GM23338 (cell line): Measurements from ENCODE around the gene CALCB. TPM values are rescaled to one million over a fixed set of nuclear protein-coding genes. Genes with fewer than 3 reads are reported as not detected.
A peak's percentile ranks its signal among the peaks of the same experiment; 100 is the strongest.

ENCODE experiments used
- ATAC-seq: fragments of 200-7000 bp; cut with Tn5 transposase; 3 replicates; pipeline ENCODE4 v1.9.1; 2020
- DNase-seq: peaks from one replicate; pipeline ENCODE4 v3.0.0-alpha.2; 2015; ENCODE audit warnings: low spot score
- H2AFZ ChIP-seq: fragments of 200-600 bp; sonication (generic); 2 replicates; pipeline ENCODE4 v1.8.0; 2016; ENCODE audit warnings: antibody characterized with exemption, mild to moderate bottlenecking, moderate library complexity
- H3F3A ChIP-seq: fragments of 200-600 bp; sonication (generic); replicated peaks from 2 replicates; pipeline ENCODE4 v1.8.0; 2017; ENCODE audit warnings: antibody characterized with exemption, mixed run types, low read depth
- H3K27ac ChIP-seq: fragments of 200-600 bp; sonication (generic); 2 replicates; pipeline ENCODE4 v1.6.1; 2016; ENCODE audit warnings: low read depth
- H3K27me3 ChIP-seq: fragments of 200-600 bp; sonication (generic); 2 replicates; pipeline ENCODE4 v1.8.0; 2016; ENCODE audit warnings: mild to moderate bottlenecking, mixed run types, moderate library complexity; ENCODE audit not compliant: insufficient read depth
- H3K36me3 ChIP-seq: fragments of 200-600 bp; sonication (generic); 2 replicates; pipeline ENCODE4 v1.8.0; 2016; ENCODE audit warnings: mild to moderate bottlenecking; ENCODE audit not compliant: insufficient read depth
- H3K4me1 ChIP-seq: fragments of 200-600 bp; sonication (generic); 2 replicates; pipeline ENCODE4 v1.8.0; 2016; ENCODE audit warnings: mild to moderate bottlenecking, moderate library complexity; ENCODE audit not compliant: insufficient read depth
- H3K4me2 ChIP-seq: fragments of 200-600 bp; sonication (generic); 2 replicates; pipeline ENCODE4 v1.7.1; 2017; ENCODE audit warnings: mixed run types
- H3K4me3 ChIP-seq: fragments of 200-600 bp; sonication (generic); 2 replicates; pipeline ENCODE4 v1.6.1; 2016; ENCODE audit warnings: mixed run types
- H3K79me2 ChIP-seq: fragments of 200-600 bp; sonication (generic); replicated peaks from 2 replicates; pipeline ENCODE4 v1.8.0; 2017; ENCODE audit warnings: mild to moderate bottlenecking; ENCODE audit not compliant: insufficient read depth
- H3K9me2 ChIP-seq: fragments of 200-600 bp; sonication (generic); 2 replicates; pipeline ENCODE4 v1.8.0; 2017; ENCODE audit not compliant: insufficient read depth
- H4K20me1 ChIP-seq: fragments of 200-600 bp; sonication (generic); replicated peaks from 2 replicates; pipeline ENCODE4 v1.8.0; 2017; ENCODE audit warnings: mild to moderate bottlenecking; ENCODE audit not compliant: insufficient read depth
- H3K27ac Mint-ChIP-seq: 2 replicates; pipeline ENCODE4 v1.8.0; 2020; ENCODE audit warnings: inconsistent platforms, mild to moderate bottlenecking, moderate library complexity, mixed read lengths
- H3K27me3 Mint-ChIP-seq: 3 replicates; pipeline ENCODE4 v1.8.0; 2022; ENCODE audit warnings: low read depth, mild to moderate bottlenecking, moderate library complexity, mixed read lengths, inconsistent platforms; ENCODE audit not compliant: insufficient read depth, poor library complexity
- H3K36me3 Mint-ChIP-seq: 3 replicates; pipeline ENCODE4 v1.8.0; 2021; ENCODE audit warnings: low read depth, mild to moderate bottlenecking, inconsistent platforms, moderate library complexity, mixed read lengths
- H3K4me1 Mint-ChIP-seq: 3 replicates; pipeline ENCODE4 v1.8.0; 2020; ENCODE audit warnings: mild to moderate bottlenecking, inconsistent platforms, mixed read lengths
- H3K4me3 Mint-ChIP-seq: 3 replicates; pipeline ENCODE4 v1.8.0; 2021; ENCODE audit warnings: moderate library complexity, mild to moderate bottlenecking, inconsistent platforms, mixed read lengths
- H3K9me3 Mint-ChIP-seq: 3 replicates; pipeline ENCODE4 v1.8.0; 2020; ENCODE audit warnings: moderate library complexity, mild to moderate bottlenecking, inconsistent platforms, mixed read lengths
- CREB1 ChIP-seq: fragments of 250-450 bp; sonication (Bioruptor Pico); IDR thresholded peaks from 2 replicates; pipeline ENCODE4 v1.5.0; 2020; ENCODE audit warnings: low read depth, mild to moderate bottlenecking, moderate library complexity
- EZH2 ChIP-seq: fragments of 200-600 bp; sonication (generic); IDR thresholded peaks from one replicate; pipeline ENCODE4 v1.8.0; 2017; ENCODE audit warnings: antibody characterized with exemption, mild to moderate bottlenecking, low read depth; ENCODE audit not compliant: unreplicated experiment
- JUNB ChIP-seq: IDR thresholded peaks from one replicate; pipeline ENCODE4 v1.6.1; 2016; ENCODE audit warnings: antibody characterized with exemption; ENCODE audit not compliant: unreplicated experiment
- POLR2AphosphoS5 ChIP-seq: IDR thresholded peaks from 2 replicates; pipeline ENCODE4 v1.6.1; 2016; ENCODE audit warnings: antibody characterized with exemption, low read depth
- STAT1 ChIP-seq: IDR thresholded peaks from one replicate; pipeline ENCODE4 v1.6.1; 2016; ENCODE audit warnings: antibody characterized with exemption; ENCODE audit not compliant: unreplicated experiment
- ZNF331 ChIP-seq: fragments of 250-450 bp; sonication (Bioruptor Pico); IDR thresholded peaks from 2 replicates; pipeline ENCODE4 v1.5.0; 2020; ENCODE audit warnings: low read depth, mild to moderate bottlenecking, moderate library complexity
- long read RNA-seq: library from polyadenylated mRNA; unstranded; transcript quantifications from one replicate; pipeline ENCODE4 v2.0.0, GENCODE V29; 2020; ENCODE audit not compliant: unreplicated experiment
- polyA plus RNA-seq: library from polyadenylated mRNA; unstranded; fragments of >200 nt; fragmentation: Nextera tagmentation; extraction: Ambion mirVana; gene quantifications from 2 replicates; pipeline ENCODE4 v1.2.1, GENCODE V29; 2016
- total RNA-seq: library from RNA; depleted of rRNA; stranded (reverse); fragments of >200 nt; shearing (Covaris generic); gene quantifications from 2 replicates; pipeline ENCODE4 v1.2.3, GENCODE V29; 2014; rRNA removed
- TF ChIP-seq, protein P1 (sequence below): IDR thresholded peaks from one replicate; pipeline ENCODE4 v1.6.1; 2018; ENCODE audit warnings: antibody characterized with exemption; ENCODE audit not compliant: unreplicated experiment
- TF ChIP-seq, protein P2 (sequence below): IDR thresholded peaks from 2 replicates; pipeline ENCODE4 v1.6.1; 2016; ENCODE audit warnings: antibody characterized with exemption

CALCB gene, protein sequence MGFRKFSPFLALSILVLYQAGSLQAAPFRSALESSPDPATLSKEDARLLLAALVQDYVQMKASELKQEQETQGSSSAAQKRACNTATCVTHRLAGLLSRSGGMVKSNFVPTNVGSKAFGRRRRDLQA
- total RNA-seq (7.4 and 7.9 TPM in 2 replicates), polyA plus RNA-seq (9.2 and 9.5 TPM in 2 replicates)
- long read RNA-seq, transcript CALCB-201 (5 exons, 1,070 nt) = major isoform, 7 of 9 reads
- long read RNA-seq, partial matches to known transcripts = 0 of 9 reads
- long read RNA-seq, other reads (novel, unspliced or antisense) = 2 of 9 reads

DNA sequence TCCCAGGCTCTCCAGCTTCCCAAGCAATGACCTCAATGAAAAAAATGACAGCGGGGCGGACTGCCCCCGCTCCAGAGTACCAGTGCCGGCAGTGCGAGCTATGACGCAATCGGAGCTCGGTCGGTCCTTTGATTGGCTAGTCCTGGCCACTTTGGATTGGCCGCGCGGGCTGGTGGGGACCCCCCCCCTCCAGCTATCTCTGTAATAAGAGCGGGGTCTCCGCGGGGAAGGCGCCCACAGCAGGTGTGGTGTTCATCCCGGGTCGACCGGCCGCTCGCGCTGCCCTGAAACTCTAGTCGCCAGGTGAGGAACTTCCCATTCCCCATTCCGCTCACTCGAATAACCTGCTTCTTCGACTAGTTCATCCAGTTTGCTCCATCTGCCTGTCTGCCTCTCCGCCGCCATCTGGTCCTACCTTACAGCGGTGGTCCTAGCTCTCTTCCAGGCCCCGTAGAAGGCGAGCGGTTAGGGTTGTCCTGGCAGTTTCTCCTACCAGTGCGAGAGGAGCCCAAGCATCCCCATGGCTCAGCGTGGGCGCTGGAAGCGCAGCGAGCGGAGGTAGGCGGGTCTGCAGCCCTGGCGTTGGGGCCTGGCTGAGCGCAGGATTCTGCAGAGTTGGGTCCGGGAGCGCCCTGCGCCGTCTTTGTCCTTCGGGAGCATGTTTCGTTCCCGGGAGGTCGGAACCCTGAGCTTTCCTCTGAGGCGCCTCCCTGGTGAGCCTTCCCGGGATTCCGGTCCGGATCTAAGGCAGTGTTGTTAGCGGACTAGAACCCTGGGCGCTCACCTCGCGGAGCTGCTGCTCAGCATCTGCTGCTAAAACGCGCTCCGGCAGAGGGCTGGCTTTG, at the start of gene CALCB:
TSS of gene CALCB (plus strand) at position 233 of the 845 bp plus-strand sequence. CDS start 1,126 bp downstream, outside the sequence.
- H3K79me2 ChIP-seq = no peaks in the 10 kb centered on the region
- H3F3A ChIP-seq = no peaks in the 10 kb centered on the region
- peaks cover 34% of the 10 kb centered on the region for H3K27me3 ChIP-seq
- no peak within 1 kb of the TSS for H3K27ac ChIP-seq
- H3K36me3 ChIP-seq = no peaks in the 10 kb centered on the region
- H3K4me2 ChIP-seq = peak within 1 kb of the TSS; percentile 92
- DNase-seq (peak; percentile 74), ATAC-seq (peak; percentile 64)
- H4K20me1 ChIP-seq = no peaks in the 10 kb centered on the region
- Mint-ChIP-seq H3K4me1 (peaks cover 13% of the 10 kb centered on the region), H3K27me3 (peaks cover 32% of the 10 kb centered on the region), H3K9me3 (peaks cover 32% of the 10 kb centered on the region), H3K4me3 (peak within 1 kb of the TSS; percentile 84), H3K36me3 (peaks cover 25% of the 10 kb centered on the region), H3K27ac (no peak within 1 kb of the TSS)
- peak within 1 kb of the TSS; percentile 95 for H2AFZ ChIP-seq
- H3K4me3 ChIP-seq = peak within 1 kb of the TSS; percentile 82
- H3K4me1 ChIP-seq = peaks cover 9% of the 10 kb centered on the region; the same call in 1 of the 2 replicates
- TF ChIP-seq ZNF331 (CRISPR knock-in tag) (no peak), STAT1 (no peak), CREB1 (CRISPR knock-in tag) (0 out of 2 replicates have a peak, but pooled peaks have one; percentile 42), EZH2 (peak; percentile 23), JUNB (no peak), POLR2AphosphoS5 (peak; percentile 46; the same call in 1 of the 2 replicates)
- TF ChIP-seq, protein P1, sequence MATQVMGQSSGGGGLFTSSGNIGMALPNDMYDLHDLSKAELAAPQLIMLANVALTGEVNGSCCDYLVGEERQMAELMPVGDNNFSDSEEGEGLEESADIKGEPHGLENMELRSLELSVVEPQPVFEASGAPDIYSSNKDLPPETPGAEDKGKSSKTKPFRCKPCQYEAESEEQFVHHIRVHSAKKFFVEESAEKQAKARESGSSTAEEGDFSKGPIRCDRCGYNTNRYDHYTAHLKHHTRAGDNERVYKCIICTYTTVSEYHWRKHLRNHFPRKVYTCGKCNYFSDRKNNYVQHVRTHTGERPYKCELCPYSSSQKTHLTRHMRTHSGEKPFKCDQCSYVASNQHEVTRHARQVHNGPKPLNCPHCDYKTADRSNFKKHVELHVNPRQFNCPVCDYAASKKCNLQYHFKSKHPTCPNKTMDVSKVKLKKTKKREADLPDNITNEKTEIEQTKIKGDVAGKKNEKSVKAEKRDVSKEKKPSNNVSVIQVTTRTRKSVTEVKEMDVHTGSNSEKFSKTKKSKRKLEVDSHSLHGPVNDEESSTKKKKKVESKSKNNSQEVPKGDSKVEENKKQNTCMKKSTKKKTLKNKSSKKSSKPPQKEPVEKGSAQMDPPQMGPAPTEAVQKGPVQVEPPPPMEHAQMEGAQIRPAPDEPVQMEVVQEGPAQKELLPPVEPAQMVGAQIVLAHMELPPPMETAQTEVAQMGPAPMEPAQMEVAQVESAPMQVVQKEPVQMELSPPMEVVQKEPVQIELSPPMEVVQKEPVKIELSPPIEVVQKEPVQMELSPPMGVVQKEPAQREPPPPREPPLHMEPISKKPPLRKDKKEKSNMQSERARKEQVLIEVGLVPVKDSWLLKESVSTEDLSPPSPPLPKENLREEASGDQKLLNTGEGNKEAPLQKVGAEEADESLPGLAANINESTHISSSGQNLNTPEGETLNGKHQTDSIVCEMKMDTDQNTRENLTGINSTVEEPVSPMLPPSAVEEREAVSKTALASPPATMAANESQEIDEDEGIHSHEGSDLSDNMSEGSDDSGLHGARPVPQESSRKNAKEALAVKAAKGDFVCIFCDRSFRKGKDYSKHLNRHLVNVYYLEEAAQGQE = no peak
- TF ChIP-seq, protein P2, sequence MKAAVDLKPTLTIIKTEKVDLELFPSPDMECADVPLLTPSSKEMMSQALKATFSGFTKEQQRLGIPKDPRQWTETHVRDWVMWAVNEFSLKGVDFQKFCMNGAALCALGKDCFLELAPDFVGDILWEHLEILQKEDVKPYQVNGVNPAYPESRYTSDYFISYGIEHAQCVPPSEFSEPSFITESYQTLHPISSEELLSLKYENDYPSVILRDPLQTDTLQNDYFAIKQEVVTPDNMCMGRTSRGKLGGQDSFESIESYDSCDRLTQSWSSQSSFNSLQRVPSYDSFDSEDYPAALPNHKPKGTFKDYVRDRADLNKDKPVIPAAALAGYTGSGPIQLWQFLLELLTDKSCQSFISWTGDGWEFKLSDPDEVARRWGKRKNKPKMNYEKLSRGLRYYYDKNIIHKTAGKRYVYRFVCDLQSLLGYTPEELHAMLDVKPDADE = no peak
- H3K9me2 ChIP-seq = no peaks in the 10 kb centered on the region; the same call in 1 of the 2 replicates
